ENCODE results near the gene INPPL1.

Gene INPPL1

GRCh38 chr11:72287293-72287692 lies 62.7 kb downstream of the INPPL1 start:
- Histone ChIP-seq H3K27me3 (no peaks in the 10 kb centered on the region), H3K9me3 (replicated peaks in 1 of 11) (0 out of 22 replicates have a peak, but pooled peaks cover 0 to 4% (median 0%) of the 10 kb centered on the region in 11 experiments), H4K20me1 (no peaks in the 10 kb centered on the region; a peak in 1 of 22 replicates), H3K27ac (no peak overlapping the region), H3K4me3 (no peak overlapping the region), H3K9ac (no peak overlapping the region), H3K4me1 (no peaks in the 10 kb centered on the region; a peak in 1 of 20 replicates), H3K4me2 (no peak overlapping the region), H3K36me3 (peaks cover 0 to 9% (median 4%) of the 10 kb centered on the region in 11 experiments; a peak in 14 of 22 replicates)
- no peak for TF ChIP-seq Cebpa-rat (IDR thresholded peaks at IDR 0.05)
